SK-N-DZ (cell line): ENCODE data around the gene AQP2.

ENCODE experiments used
- DNase-seq: peaks from one replicate; pipeline ENCODE4 v3.0.0-alpha.2; 2015; ENCODE audit warnings: low spot score

AQP2 gene

DNA sequence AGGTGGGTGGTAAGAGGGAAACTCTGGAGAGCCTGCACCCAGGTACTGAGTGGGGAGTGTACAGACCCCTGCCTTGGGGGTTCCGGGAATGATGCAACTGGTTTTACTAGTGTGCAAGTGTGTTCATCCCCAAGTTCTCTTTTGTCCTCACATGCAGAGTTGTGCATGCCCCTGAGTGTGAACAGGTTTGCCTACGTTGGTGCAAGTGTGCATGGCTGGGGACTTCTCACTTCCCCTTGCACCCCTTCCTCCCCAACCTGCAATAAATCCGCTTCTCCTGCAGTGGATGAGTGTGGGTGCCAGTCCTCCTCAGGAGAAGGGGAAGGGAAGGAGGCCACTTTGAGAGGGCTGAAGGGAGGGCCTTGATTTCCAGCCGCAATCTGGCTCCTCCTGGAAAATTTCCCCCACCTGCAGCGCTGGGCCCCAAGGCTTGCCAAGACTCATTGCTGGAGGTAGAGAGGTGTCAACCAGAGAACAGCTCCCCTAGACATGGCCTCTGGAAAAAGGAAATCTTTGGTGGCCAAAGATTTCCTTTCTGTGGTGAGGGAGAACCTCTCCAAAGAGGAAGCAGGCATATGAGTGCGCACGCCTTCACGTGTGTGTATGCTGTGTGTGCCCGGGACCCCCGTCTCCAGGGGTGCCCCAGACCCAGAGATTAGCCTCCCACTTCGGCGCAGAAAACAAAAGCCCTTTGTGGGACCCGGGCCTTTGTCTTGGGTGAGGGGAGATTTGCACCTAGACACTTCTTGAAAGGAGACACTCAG, 5.5 kb downstream of the AQP2 start:
- no peak for DNase-seq

DNA sequence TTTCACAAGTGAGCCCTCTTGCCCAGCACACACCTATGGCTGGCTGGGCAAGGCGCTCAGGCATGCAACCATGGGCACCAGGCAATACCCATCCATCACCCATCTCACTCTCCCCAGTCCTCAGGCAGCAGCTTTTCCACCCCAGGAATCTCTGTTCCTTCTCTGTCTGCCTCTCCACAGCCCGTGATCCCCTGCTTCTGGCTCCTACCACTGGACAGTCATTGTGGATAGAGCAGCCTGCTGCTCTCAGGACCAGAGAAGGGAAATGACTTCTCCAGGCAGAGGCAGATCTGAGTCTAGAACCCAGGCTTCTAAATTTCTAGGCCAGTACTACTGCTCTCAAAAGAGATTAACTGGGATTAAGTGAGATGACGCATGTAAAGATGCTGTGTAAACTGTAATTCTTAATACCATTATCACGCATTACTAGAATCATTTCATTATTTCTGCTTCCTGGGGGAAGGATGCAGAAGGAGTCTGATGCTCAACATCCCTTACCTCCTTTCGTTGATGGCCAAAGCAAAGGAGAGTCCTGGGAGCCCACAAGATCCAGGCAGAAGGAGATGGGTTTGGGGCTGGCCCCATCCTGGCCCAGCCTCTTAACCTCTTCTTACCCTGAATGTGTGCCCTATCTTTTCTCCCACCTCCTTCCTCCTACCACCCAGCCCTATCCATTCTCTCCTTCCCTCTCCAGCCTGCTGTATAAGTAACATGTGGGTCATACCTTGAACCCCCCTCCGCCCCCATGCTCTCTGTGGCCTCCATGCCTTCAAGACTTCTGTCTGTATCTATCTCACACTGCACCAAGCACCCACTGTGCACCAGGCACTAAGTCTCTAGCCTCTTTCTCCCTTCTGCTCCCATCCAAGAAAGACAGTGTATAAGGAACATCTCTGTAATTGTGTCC, 6.4 kb downstream of the AQP2 start:
- no peak for DNase-seq

DNA sequence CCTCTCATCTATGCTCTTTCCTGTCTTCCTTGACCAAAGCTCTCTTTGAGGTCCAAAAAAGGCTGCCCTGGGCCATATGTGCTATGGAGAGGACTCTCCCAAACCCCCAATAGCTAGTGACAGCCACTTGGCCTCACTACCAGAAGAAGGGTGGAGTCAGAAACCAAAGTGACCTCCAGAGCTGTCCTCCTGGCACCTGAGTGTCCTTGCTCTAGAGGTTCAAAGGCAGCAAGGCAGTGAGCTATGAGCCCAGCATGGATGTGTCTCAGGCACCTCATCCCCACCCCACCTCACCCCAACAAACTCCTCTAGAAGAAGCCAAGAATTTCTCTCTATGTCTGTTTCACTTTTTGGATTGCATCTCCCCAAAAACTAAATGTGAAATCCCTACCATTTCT, 7.0 kb downstream of the AQP2 start:
- DNase-seq = no peak

DNA sequence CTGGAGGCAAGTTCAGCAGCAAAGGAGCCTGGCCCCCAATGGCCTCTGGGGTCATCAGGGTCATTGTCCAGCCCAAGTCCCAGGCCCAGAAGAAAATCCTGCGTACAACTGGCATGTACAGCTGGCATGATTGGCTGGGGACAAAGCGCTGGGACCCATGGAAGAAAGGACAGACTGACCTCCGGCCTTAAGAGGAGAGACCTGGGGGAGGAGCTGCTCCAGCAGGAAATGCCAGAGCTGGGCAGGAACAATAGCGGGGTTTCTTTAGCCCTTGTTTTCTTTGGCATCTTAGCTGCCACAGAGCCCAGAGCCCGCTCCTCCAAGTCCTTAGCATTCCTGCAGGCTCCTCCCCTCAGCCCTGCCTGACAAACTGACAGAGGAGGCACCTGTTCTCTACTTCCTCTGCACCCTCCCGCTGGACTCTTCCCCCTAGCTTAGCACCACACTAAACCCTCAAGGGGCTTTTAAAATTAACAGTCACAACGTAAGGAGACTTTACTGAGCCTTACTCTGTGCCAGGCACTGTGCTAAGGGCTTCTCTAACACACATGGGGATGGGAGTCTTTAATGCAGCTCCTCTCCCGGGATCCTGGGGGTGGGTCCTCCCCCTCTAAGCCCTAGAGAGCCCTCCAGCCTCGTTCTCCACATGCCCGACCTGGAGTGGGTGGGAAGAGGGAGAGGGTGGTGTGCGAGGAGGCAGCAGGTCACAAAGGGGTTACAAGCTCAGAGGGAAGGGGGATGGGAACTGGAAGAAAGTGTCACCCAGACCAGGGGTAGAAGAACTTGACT, 9.3 kb downstream of the AQP2 start:
- no peak for DNase-seq

DNA sequence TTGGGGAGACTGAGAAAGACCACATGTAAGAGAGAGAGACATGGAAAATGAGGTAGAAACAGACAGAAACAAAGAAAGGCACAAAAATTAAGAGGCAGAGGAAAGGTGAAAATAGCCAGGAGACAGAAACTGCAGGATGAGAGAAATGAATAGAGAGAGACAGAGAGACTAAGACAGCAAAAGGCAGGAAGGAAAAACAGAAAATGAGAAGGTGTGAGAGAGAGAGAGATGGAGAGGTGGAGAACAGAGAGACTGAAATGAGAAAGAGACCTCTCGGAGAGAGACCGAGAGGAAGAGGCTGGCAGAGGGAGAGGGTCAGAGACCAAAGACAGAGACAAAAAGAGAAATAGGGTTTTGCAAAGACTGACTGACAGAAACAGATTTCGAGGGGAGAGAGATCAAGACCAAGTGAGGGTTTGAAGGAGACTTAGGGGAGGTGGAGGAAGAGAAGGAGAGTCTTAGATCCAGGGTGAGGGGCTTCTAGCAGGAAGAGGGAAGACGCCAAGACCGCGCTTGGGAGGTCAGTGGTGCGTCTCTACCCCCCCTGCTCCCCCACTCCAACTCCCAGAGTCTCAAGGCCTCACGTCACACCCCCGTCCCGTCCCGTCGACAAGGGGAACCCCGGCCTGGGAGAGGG, 10.1 kb downstream of the AQP2 start:
- DNase-seq = no peak

GRCh38 chr12:49961111-49961922, 10.8 kb downstream of the AQP2 start, which contains the start of gene AQP5:
Gene AQP5 (plus strand): TSS chr12:49961872. CDS start chr12:49962018, 146 bp downstream.
- no peak for DNase-seq

DNA sequence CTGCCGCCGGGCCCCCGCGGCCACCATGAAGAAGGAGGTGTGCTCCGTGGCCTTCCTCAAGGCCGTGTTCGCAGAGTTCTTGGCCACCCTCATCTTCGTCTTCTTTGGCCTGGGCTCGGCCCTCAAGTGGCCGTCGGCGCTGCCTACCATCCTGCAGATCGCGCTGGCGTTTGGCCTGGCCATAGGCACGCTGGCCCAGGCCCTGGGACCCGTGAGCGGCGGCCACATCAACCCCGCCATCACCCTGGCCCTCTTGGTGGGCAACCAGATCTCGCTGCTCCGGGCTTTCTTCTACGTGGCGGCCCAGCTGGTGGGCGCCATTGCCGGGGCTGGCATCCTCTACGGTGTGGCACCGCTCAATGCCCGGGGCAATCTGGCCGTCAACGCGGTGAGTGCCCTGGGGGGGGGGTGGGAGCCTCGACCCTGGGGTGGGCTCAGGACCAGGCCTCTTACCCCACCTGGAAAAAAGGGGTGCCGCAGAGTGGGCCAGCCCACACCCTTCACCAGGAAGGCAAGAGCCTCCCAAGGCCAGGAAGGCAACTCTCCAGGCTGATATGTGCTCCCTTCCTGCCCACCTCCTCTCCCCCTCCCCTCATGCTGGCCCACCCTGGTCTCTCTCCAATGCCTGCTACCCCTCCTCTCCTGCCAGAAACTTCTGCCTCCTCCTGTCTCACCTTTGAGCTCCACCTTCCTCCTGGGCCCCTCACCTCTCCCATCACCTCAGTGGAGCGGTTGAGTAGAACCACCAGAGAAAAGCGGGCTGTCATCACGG, 11.6 kb downstream of the AQP2 start:
- no peak for DNase-seq

DNA sequence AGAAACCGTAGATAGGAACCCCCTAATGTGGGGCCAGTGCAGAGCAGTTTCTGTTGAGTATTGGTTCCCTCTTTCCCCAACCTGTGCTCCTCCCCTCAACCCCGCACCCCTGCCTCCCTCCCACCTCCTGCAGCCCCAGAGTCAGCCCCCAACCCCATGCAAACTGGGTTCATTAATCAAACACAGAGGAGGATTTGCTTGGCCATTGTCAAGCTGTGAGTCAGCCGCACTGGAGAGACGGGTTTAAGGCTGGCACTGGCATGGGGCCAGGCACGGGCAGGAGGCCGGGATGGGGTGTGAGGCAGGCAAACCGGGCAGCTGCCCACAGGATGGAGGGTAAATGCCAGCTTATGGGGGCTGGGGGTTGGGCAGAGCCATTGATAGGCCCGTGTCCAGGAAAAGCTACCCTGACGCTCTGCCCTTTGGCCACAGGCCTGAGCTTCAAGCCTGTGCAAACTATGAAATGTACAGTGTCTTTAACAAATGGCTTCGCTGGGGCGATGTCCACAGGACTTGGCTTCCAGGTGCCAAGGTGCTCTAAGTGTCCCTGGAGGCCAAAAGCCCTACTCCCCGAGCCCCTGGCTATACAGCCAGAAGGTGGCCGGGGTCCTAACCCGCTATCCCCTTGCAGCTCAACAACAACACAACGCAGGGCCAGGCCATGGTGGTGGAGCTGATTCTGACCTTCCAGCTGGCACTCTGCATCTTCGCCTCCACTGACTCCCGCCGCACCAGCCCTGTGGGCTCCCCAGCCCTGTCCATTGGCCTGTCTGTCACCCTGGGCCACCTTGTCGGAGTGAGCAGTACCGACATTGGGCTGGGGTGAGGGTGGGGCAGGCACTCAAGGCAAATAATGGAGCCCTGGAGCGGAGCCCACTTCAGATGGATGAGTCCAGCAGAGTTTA, 12.6 kb downstream of the AQP2 start:
- no peak for DNase-seq

DNA sequence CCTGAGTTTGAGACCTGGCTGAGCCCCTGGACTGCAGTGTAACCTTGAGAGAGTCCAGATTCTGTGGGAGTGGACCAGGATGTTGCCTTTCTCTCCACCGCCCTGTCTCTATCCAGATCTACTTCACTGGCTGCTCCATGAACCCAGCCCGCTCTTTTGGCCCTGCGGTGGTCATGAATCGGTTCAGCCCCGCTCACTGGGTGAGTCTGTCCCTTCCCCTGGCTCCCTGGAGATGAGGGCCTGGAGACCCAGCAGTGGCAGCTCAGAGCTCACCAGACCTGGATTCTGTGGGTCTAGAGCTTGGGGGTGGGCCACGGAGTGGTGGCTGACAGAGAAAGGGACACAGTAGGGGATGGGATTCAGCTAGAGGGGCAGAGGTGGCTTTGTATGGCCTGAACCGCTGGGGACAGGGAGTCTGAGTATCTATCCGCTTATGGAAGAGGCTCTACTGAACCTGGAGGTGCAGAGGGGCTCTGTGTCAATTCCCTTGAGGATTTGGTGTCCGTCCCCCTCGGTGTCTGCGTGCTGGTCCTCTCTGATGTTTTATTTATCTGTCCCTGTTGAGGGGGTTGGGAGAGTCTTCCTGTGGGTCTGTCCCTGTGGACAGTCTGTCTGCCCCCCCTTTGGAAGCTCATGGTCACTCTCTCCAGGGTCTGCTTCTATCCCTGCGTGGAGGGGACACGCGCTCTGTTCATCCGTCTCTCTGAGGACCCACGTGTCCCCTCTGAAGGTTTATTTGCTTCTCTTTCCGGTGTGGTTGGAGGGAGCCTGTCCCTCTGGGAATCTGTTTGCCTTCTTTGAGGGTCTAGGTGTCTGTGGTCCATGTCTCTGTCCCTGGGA, 13.7 kb downstream of the AQP2 start:
- no peak for DNase-seq

- DNase-seq = no peak
Measured at GRCh38 chr12:49964849-49965624, 14.5 kb downstream of the AQP2 start.

DNA sequence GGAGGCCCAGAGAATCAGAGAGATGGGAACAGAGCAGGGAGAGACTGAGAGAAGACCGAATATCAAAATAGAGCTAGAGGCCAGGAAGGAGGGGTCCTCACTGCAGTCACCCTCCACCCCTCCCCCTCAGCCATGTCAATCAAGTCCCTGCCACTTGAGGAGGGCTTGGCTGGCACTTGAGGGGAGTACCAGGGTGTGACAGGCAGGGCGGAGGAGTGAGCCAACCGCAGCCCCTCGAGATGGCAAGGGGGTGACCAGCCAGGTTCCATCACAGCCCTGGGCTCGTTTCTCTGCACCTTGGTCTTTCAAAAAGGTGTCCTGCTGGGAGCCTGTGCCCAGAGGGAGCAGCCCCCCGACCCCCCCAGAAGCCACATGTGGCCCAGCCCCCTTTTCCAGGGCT, 15.3 kb downstream of the AQP2 start:
- no peak for DNase-seq

DNA sequence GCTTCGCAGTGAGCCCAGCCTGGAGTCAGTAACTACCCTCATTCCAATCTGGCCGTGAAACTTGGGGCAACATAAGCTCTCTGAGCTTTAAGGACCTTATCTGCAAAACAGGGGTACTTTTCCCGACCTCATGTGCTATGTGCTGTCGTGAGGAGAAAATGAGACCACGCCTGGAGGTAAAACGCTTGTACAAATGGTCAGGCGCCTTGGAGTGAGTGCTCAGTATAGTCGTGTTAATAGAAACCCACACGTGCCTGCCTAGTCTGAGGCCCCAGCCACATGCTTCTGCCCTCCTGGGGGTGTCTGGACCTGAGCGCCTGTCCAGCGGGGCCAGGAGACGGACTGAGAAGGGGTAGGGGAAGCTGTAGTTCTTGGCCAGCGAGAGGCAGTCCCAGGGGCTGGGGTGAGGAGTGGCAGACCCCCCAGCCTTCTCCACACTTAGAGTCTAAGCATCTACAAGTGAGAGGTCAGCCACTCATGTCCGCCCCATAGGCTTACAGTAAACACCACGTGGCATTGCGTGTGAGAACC, 16.0 kb downstream of the AQP2 start:
- DNase-seq = no peak

DNA sequence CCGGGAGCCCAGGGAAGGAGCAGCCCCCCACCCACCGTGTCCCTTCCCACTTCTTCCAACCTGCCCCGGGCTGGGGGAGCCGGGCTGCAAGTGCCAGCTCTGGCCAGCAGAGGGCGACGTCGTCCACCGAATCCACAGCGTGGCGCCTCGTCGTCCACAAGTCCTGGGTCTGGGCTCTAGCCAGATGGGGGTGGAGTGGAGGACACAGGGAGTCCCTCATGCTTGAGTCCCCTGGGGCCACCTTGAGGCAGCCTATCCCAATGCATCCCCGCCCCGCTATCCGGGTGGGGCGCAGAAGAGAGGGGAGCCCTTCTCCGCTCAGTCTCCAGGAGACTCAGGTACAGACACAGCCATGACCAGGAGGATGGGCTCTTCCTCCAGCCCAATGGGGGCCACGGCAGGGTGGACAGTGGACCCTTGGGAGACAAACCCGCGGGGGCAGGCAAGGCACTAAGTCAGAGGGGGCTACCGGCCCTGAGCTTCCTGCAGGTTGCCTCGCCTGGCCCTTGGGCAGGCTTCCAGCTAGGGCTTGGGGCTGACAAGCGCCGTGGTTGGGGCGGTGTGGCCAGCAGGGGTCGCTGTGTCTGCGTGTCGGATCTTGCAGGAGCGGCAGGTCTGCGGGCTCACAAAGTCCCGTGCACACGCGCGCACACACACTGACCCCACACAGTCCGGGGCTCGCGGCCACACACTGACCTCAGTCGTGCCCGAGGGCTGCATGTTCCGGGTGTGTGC, 16.7 kb downstream of the AQP2 start:
- DNase-seq = peak; percentile 88

DNA sequence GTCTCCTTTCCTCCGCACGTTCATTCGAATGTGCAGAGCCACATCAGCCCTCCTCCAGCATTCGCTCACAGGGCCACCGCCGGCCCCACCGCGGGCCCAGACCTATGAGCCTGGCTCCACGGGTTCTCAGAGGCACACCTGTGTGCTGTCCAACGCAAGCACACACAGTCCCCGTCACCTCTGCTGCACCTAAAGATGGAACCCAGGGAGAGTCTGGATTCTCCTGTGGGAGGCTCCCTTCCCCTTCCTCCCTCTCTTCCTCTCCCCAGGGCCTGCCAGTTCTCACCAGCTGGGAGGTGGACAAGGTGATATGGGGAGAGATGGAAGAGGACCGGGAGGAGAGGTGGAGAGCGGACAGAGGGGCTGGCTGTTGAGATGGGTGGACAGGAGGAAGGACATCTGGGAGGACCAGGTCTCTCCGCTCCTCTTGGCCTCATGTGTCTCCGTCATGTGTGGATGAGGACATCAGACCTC, 17.3 kb downstream of the AQP2 start:
- DNase-seq = no peak

- no peak for DNase-seq
Measured at GRCh38 chr12:49968471-49968870, 17.9 kb downstream of the AQP2 start.

DNA sequence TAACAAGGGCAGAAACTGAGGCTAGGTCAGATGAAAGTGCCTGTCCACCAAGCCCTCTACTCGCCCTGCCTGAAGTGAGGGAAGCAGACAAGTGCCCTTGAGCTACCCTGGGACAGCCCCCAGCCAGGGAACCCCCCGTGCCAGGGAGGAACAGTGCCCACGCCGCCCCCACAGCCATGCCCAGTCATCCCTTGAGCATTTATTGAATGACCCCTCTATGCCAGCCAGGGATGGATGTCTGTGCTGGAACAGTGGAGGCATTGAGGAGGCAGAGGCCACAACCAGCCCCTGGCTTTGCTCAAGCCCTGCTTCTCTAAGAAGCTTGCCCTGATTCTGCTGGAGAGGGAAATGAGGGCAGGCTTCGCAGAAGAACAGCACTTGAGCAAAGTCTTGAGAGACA, 18.5 kb downstream of the AQP2 start:
- DNase-seq = no peak
